AG10803 (cell line): Measurements from ENCODE around the gene ANKRD17.

Experiments
- DNase-seq: peaks from one replicate; pipeline ENCODE4 v3.0.0; 2010; ENCODE audit warnings: low read depth
- H3K4me3 ChIP-seq: 2 replicates; pipeline ENCODE4 v1.5.1; 2011; ENCODE audit warnings: mild to moderate bottlenecking, low read length, control low read depth
- TF ChIP-seq, protein P1 (sequence below): conservative IDR thresholded peaks from 2 replicates; pipeline ENCODE4 v1.5.1; 2011; ENCODE audit warnings: mild to moderate bottlenecking, low read length, control low read depth, inconsistent platforms

The ANKRD17 gene

DNA sequence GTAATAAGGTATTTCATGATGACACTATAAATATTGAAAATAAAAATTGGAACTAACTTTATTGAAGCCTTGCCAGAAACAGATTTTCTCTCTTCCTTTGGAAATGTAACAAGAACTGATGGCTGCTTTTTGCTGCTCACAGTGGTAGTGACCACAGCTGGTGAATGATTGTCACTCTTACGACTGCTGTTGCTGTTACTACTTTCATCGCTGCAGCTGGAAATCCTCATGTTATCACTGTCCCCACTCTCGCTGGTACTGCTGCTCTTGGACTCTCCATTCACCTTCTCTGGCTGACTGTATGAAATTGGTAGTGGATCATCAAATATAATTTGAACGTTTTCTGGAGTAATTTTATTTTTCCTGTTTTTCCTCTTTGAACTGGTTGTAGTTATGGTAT lies 160.6 kb downstream of the ANKRD17 start:
- TF ChIP-seq, protein P1, sequence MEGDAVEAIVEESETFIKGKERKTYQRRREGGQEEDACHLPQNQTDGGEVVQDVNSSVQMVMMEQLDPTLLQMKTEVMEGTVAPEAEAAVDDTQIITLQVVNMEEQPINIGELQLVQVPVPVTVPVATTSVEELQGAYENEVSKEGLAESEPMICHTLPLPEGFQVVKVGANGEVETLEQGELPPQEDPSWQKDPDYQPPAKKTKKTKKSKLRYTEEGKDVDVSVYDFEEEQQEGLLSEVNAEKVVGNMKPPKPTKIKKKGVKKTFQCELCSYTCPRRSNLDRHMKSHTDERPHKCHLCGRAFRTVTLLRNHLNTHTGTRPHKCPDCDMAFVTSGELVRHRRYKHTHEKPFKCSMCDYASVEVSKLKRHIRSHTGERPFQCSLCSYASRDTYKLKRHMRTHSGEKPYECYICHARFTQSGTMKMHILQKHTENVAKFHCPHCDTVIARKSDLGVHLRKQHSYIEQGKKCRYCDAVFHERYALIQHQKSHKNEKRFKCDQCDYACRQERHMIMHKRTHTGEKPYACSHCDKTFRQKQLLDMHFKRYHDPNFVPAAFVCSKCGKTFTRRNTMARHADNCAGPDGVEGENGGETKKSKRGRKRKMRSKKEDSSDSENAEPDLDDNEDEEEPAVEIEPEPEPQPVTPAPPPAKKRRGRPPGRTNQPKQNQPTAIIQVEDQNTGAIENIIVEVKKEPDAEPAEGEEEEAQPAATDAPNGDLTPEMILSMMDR, result no peak
- DNase-seq, result no peak
- H3K4me3 ChIP-seq, result no peak overlapping the region

- H3K4me3 ChIP-seq, result no peak overlapping the region
- TF ChIP-seq, protein P1, result no peak
- no peak for DNase-seq
Measured at GRCh38 chr4:73092868-73093267, 165.7 kb downstream of the ANKRD17 start.

GRCh38 chr4:73090738-73091137 lies 167.9 kb downstream of the ANKRD17 start:
- no peak for DNase-seq
- H3K4me3 ChIP-seq, result no peak overlapping the region
- TF ChIP-seq, protein P1, result no peak

DNA sequence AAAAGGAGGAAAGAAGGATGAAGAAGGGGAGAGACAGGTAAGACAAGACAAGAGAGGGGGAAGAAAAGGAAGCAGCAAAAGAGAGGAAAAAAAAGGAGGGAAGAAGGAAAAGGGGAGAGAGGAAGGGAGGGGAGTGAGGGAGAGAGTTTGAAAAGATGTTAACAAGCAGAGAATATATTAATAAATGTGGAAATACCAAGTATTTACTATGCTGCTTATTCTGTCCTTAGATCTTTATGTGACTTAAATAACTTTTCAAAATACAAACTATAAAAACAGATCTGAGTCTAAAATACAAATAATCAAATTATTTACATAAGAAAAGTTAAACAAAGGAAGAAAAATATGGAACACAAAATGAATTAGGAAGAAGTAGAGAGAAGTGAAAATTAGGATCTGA lies 170.7 kb downstream of the ANKRD17 start:
- no peak for DNase-seq
- TF ChIP-seq, protein P1, result no peak
- H3K4me3 ChIP-seq, result no peak overlapping the region

DNA sequence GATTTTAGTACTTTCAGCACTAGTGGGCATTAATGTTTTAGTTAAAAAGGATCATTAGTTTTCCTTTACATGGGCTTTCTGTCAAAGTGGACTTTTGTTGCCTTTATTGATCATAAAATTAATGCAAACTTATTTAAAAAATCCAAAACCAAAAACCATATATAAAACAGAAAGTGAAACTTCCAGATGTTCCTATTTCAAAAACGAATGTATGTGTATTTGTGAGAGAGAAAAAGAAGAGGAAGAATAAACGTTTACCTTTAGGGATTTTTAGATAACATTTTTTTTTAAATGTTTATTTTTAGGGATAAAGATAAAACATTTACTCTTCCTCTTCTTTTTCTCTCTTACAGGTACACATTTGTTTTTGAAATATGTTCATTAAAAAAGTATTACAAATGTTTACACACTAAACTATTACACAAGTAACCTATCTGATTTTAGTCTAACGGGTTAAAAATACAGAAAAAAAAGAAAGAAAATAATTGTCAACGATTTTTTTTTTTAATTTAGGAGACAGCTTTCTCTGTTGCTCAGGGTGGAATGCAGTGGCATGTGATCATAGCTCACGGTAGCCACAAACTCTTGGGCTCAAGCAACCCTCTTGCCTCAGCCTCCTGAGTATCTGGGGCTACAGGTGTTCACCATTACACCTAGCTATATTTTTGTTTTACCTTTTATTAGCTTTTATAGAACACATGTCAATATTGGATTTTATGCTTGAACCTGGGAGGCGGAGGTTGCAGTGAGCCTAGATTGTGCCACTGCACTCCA lies 172.3 kb downstream of the ANKRD17 start:
- H3K4me3 ChIP-seq, result no peak overlapping the region
- TF ChIP-seq, protein P1, result no peak
- DNase-seq, result no peak

- TF ChIP-seq, protein P1, result no peak
- DNase-seq, result no peak
- no peak overlapping the region for H3K4me3 ChIP-seq
Measured at GRCh38 chr4:73080789-73081188, 177.8 kb downstream of the ANKRD17 start.

GRCh38 chr4:73075832-73076231 lies 182.8 kb downstream of the ANKRD17 start:
- H3K4me3 ChIP-seq, result no peak overlapping the region
- TF ChIP-seq, protein P1, result no peak
- no peak for DNase-seq
